GM10847 (cell line): ENCODE data around the gene ULK4.

Source experiments
- POLR2A ChIP-seq: IDR thresholded peaks from 2 replicates; pipeline ENCODE4 v1.6.1; 2011; ENCODE audit not compliant: insufficient read length; ENCODE audit errors: extremely low read depth

The ULK4 gene

DNA sequence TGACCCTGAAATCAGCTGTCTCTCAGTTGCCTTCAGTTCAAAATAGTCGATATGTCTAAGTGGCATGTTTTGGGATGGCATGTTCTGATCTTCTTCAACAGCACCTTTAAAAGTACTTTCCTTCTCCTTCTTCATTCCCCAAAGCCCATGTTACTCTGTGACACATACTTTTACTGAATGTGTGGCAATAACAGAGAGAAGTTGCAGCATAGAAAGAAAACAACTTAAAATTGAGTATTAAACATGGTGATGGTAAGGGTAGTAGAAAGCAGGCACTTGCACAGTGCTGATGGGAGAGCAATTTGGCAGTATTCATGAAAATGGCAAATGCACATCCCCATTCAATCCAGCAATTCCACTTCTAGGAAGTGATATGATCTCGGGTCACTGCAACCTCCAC is 12.3 kb upstream of the ULK4 start:
- TF ChIP-seq POLR2A, result no peak

GRCh38 chr3:41972802-41973201 is 10.9 kb upstream of the ULK4 start:
- no peak for TF ChIP-seq POLR2A

GRCh38 chr3:41966206-41966605 is 4.3 kb upstream of the ULK4 start:
- no peak for TF ChIP-seq POLR2A

- TF ChIP-seq POLR2A, result no peak
These were observed 1.9 kb upstream of the ULK4 start for GRCh38 chr3:41963823-41964222.

DNA sequence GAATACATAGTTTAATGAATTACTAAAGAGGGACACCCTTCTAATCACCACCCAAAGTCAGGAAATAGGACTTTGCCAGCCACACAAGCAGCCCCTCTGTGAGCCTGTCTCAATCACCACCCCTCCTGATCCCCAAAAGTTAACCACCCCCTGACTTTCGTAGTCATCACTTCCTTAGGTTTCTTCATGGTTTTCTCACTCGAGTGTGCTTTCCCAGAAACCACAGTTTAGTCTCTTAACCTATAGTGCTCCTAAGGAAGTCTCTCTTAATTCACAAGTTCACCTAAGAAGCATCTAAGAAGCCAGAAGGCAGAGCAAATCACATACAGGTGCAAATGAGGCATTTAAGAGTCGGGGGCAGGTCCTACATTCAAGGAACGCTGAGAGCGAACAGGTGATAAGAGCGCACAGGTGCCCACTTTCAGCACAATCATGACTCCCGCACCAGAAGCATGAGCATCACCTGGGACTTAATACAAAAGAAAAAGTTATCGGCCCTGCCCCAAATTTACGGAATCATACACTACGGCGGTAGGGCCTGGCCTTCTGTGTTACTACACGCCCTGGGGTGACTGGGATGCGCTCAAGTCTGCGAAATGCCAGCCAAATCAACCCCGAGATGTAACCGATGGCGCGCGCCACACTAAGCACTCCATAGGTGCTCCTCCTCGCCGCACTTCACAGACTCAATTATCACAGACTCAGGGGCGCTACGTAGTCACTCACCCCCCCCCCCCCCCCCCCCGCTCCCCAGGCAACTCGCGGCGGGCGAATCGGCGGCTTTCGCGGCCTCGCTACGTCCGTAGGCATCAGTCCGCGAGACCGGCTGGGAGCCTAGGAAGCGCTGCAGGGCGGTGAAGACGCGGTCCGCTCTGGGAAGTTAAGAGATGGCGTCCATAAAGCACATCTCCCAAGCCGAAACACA is 815 bp downstream of the ULK4 start:
- no peak for TF ChIP-seq POLR2A

DNA sequence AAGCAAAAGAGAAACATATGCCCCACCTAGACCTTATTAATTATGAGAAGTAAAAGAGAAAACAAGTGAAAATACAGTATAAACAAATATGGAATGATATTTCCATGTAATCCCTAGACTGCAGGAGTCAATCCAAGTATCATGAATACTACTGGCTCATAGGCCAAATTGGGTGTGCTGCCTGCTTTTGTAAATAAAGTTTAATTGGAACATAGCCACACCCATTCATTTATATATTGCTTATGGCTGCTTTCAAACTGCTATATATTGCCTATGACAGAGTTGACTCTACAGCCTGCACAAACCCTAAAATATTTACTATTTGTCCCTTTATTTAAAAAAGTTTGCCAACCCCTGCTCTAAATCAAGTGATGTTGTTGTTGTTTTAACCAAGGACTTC is 5.3 kb downstream of the ULK4 start:
- no peak for TF ChIP-seq POLR2A

- TF ChIP-seq POLR2A, result no peak
These were observed 6.7 kb downstream of the ULK4 start for GRCh38 chr3:41955192-41955591.

- no peak for TF ChIP-seq POLR2A
These were observed 18.5 kb downstream of the ULK4 start for GRCh38 chr3:41943311-41943843.

GRCh38 chr3:41940393-41940792 is 21.5 kb downstream of the ULK4 start:
- no peak for TF ChIP-seq POLR2A

DNA sequence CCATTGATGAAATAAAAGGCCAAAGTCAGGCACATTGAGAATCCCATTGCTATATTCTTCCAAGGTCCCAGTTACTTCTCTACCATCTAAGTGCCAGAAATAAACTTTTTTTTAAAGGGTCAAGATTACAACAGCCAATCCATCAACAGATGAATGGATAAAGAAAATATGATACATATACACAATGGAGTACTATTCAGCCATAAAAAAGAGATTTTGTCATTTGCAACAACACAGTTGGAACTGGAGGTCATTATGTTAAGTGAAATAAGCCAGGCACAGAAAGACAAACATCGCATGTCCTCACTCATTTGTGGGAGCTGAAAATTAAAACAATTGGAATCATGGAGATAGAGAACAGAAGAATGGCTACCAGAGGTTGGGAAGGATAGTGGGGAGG is 25.5 kb downstream of the ULK4 start:
- no peak for TF ChIP-seq POLR2A

- no peak for TF ChIP-seq POLR2A
These were observed 28.7 kb downstream of the ULK4 start for GRCh38 chr3:41933154-41933676.

DNA sequence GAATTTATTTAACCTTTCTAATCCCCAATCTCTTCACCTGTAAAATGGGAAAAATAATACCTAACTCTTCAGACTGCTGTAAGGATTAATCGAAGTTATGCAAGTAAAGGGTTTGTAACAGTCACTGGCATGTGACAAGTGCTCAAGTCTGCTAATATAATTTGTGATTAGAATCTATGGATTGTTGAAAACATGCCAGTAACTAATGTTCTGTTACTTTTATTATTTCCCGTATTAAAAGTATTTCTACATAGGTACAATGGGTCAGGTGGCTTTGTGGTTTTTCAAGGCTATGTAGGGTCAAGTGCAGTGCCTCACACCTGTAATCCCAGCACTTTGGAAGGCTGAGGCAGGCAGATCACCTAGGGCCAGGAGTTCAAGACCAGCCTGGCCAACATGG is 29.4 kb downstream of the ULK4 start:
- no peak for TF ChIP-seq POLR2A

DNA sequence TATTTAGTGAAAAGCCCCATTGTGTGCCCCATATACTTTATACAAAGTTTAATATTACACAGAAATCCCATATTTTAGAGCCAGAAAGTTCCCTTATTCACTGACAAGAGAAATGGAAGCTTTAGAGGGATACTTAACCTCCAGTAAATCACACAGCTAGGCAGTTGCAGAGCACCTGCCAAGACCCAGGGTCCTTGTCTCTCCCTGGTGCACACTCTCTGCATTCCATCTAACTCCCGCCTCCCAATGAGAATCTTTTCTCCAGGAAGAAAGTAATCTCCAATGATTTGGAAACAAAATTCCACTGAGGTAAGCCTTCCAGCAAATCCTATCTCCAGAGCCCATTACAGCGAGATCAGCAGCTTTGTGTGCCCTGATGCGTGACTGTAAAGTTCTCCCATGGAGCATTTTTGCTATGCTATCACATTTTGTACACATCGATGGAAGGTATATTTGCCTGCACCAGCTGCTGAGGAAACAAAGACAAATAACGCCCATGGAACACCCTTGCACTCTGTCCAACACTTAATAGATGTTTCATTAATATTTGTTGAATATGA is 41.4 kb downstream of the ULK4 start:
- no peak for TF ChIP-seq POLR2A

DNA sequence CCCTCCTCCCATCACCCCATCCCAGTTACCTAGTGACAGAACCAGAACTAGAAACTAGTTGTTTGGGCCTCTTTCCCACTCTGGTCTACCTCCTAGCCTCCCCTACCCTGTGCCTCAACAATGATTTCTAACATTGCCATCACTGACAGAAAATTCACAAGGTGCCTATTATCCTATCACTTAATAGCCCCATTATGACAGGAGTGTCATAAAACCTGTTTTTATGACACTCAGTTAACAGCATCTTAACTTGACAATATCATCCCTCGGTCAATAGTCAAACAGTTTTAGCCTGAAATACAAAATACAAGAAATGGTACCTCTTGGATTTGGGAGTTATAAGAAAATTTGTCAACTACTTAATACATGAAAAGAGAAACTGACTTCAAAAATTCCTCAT is 46.5 kb downstream of the ULK4 start:
- TF ChIP-seq POLR2A, result no peak

- TF ChIP-seq POLR2A, result no peak
These were observed 49.6 kb downstream of the ULK4 start for GRCh38 chr3:41912280-41912679.
